ENCODE measurements around the gene XPNPEP3. TPM values are rescaled to one million over a fixed set of nuclear protein-coding genes. Genes with fewer than 3 reads are reported as not detected.
A peak's percentile ranks its signal among the peaks of the same experiment; 100 is the strongest.
"Not testable (repeated sequence)": the region's sequence is repeated elsewhere in the genome, so short reads cannot be mapped to it uniquely, and the experiment has no call there.

The XPNPEP3 gene
- total RNA-seq, 2 donors from 2014 or later: 6.9 to 14.3 TPM

- intact Hi-C loops (cut with DNase I): no loop called here
- Histone ChIP-seq H3K27ac (peak overlapping the region in 1 of 4 donors; percentile 5), H3K27me3 (no peaks in the 10 kb centered on the region), H3K4me1 (no peaks in the 10 kb centered on the region), H3K36me3 (replicated peaks in 1 of 2; ENCODE audit: insufficient read depth in 1 of 2, low read depth in 2 of 2) (peaks cover 9 to 11% of the 10 kb centered on the region in 2 donors), H3K4me3 (no peak overlapping the region), H3K9me3 (no peaks in the 10 kb centered on the region)
- ATAC-seq (no peak), DNase-seq (no peak)
- WGBS, 2 donors: 68 to 75% methylated on average over 7 of the region's 7 CpGs
- no peak for TF ChIP-seq POLR2A (IDR thresholded peaks at IDR 0.05)
- TF ChIP-seq, protein P1, sequence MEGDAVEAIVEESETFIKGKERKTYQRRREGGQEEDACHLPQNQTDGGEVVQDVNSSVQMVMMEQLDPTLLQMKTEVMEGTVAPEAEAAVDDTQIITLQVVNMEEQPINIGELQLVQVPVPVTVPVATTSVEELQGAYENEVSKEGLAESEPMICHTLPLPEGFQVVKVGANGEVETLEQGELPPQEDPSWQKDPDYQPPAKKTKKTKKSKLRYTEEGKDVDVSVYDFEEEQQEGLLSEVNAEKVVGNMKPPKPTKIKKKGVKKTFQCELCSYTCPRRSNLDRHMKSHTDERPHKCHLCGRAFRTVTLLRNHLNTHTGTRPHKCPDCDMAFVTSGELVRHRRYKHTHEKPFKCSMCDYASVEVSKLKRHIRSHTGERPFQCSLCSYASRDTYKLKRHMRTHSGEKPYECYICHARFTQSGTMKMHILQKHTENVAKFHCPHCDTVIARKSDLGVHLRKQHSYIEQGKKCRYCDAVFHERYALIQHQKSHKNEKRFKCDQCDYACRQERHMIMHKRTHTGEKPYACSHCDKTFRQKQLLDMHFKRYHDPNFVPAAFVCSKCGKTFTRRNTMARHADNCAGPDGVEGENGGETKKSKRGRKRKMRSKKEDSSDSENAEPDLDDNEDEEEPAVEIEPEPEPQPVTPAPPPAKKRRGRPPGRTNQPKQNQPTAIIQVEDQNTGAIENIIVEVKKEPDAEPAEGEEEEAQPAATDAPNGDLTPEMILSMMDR (IDR thresholded peaks at IDR 0.05): no peak
Observed at GRCh38 chr22:40826984-40827741, 29.8 kb upstream of the XPNPEP3 start.

DNA sequence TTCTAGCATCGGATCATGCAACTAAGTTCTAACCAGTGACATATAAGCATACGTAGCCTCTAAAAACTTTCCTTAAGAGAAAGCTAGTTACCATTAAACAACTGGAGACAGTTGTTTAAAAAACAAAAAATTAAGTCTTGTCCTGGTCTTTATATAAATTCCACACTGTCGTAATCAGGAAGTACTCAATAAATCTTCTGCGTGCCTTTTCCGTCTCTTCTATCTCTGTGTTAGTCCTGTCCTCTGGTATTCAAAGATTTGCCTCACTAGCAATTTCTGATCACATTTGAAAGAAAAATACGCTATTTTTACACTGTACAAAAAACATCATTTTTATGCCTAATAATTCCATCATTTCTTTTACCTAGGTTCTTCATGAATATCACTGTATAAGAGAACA is 27.8 kb upstream of the XPNPEP3 start:
- Histone ChIP-seq H3K4me3 (no peak overlapping the region), H3K36me3 (replicated peaks in 1 of 2; ENCODE audit: insufficient read depth in 1 of 2, low read depth in 2 of 2) (peaks cover 9 to 13% of the 10 kb centered on the region in 2 donors), H3K9me3 (no peaks in the 10 kb centered on the region), H3K27ac (no peak overlapping the region), H3K4me1 (peaks cover 10% of the 10 kb centered on the region), H3K27me3 (no peaks in the 10 kb centered on the region)
- intact Hi-C loops (cut with DNase I): no loop called here
- DNase-seq (no peak), ATAC-seq (no peak)
- 94 to 96% methylated on average over 6 of the region's 6 CpGs for WGBS, 2 donors
- no peak for TF ChIP-seq POLR2A (IDR thresholded peaks at IDR 0.05)
- TF ChIP-seq, protein P1 (IDR thresholded peaks at IDR 0.05): no peak

DNA sequence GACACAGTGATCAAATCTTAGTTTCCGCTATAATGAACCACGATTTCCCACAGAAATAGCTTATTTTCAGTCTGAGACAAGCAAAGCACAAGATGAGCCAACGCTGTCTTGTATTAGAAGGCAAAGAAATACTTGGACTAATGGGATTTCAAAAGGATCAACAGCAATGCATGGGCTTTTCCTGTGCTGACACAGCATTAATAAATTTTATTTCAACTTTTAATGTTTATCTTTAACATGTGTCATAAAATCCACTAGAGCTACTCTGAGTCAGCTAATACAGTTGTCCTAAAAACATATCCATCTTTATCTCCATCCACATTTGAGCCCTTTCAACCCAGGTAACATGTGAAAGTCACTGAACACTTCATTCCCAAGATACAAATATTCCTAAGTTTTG is 22.3 kb upstream of the XPNPEP3 start:
- Histone ChIP-seq H3K4me1 (peaks cover 10% of the 10 kb centered on the region), H3K36me3 (replicated peaks in 1 of 2; ENCODE audit: insufficient read depth in 1 of 2, low read depth in 2 of 2) (peaks cover 8 to 27% of the 10 kb centered on the region in 2 donors), H3K4me3 (no peak overlapping the region), H3K27me3 (no peaks in the 10 kb centered on the region), H3K9me3 (no peaks in the 10 kb centered on the region), H3K27ac (no peak overlapping the region)
- WGBS, 2 donors: 94 to 95% methylated on average over 3 of the region's 3 CpGs
- DNase-seq: no peak
- no peak for ATAC-seq
- intact Hi-C loops (cut with DNase I): loop anchor here (10.0 kb wide), 1 partner anchor 320 kb away; no protein-coding TSS in a partner anchor
- TF ChIP-seq POLR2A (IDR thresholded peaks at IDR 0.05): no peak
- TF ChIP-seq, protein P1 (IDR thresholded peaks at IDR 0.05): no peak

DNA sequence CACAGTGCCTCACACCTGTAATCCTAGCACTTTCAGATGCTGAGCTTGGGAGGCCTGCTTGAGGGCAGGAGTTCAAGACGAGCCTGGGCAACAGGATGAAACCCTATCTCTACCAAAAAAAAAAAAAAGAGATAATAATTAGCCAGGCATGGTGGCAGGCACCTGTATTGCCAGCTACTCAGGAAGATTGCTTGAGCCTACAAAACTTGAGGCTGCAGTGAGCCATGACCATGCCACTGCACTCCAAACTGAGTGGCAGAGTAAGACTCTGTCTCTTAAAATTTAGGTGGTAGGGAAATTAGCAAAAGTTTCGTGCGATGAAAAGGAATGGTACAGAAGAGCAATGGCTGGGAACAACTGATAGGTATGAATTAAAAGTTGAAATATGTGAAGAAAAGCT is 18.5 kb upstream of the XPNPEP3 start:
- intact Hi-C loops (cut with DNase I): loop anchor here (10.0 kb wide), 1 partner anchor 316 kb away; no protein-coding TSS in a partner anchor
- peaks cover 0 to 34% of the 10 kb centered on the region in 2 donors for H3K36me3 ChIP-seq (replicated peaks in 1 of 2; ENCODE audit: insufficient read depth in 1 of 2, low read depth in 2 of 2)
- ATAC-seq: no peak
- H3K4me3 ChIP-seq: no peak overlapping the region
- H3K27me3 ChIP-seq: no peaks in the 10 kb centered on the region
- no peak for TF ChIP-seq POLR2A (IDR thresholded peaks at IDR 0.05)
- TF ChIP-seq, protein P1 (IDR thresholded peaks at IDR 0.05): no peak
- WGBS, 2 donors: 73 to 75% methylated on average over 3 of the region's 3 CpGs
- no peak overlapping the region for H3K27ac ChIP-seq
- no peaks in the 10 kb centered on the region for H3K4me1 ChIP-seq
- H3K9me3 ChIP-seq: no peaks in the 10 kb centered on the region
- no peak for DNase-seq

DNA sequence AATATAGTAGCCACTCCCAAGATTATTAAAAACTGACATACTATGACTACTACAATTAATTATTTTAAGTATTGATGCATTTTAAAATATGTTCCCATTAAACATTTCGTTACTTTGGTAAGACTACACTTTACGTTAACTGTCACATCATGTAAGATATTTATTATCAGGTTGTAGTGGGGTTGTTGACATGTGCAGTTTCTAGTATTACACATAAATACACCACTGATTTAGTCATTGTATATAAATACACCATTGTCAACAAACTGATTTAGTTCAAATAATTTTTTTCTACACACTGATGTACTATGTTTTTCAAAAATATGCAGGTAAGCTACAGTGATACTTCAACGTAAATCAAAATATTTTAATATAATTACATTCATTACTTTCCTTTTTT is 12.0 kb upstream of the XPNPEP3 start:
- no peak for DNase-seq
- peaks cover 0 to 27% of the 10 kb centered on the region in 2 donors for H3K36me3 ChIP-seq (replicated peaks in 1 of 2; ENCODE audit: insufficient read depth in 1 of 2, low read depth in 2 of 2)
- no peak overlapping the region for H3K27ac ChIP-seq
- intact Hi-C loops (cut with DNase I): no loop called here
- TF ChIP-seq, protein P1 (IDR thresholded peaks at IDR 0.05): no peak
- no peak for TF ChIP-seq POLR2A (IDR thresholded peaks at IDR 0.05)
- H3K4me3 ChIP-seq: no peak overlapping the region
- WGBS, 2 donors: 95% methylated on average over 3 of the region's 3 CpGs
- no peaks in the 10 kb centered on the region for H3K4me1 ChIP-seq
- H3K27me3 ChIP-seq: no peaks in the 10 kb centered on the region
- no peak for ATAC-seq
- no peaks in the 10 kb centered on the region for H3K9me3 ChIP-seq

GRCh38 chr22:40845816-40846215 is 11.1 kb upstream of the XPNPEP3 start:
- ATAC-seq; H3K27me3 ChIP-seq; H3K4me1 ChIP-seq; DNase-seq; H3K9me3 ChIP-seq; H3K4me3 ChIP-seq; intact Hi-C loops (cut with DNase I); H3K27ac ChIP-seq: not testable (repeated sequence)
- peaks cover 0 to 19% of the 10 kb centered on the region in 2 donors for H3K36me3 ChIP-seq (replicated peaks in 1 of 2; ENCODE audit: insufficient read depth in 1 of 2, low read depth in 2 of 2)
- 93 to 95% methylated on average over 11 of the region's 11 CpGs for WGBS, 2 donors
